GM12874 (cell line): Measurements from ENCODE around the gene CFAP45.

Experiments
- TF ChIP-seq, protein P1 (sequence below): IDR thresholded peaks from 2 replicates; pipeline ENCODE4 v1.5.1; 2011; ENCODE audit warnings: low read depth, mild to moderate bottlenecking, control low read depth, low read length, moderate library complexity; ENCODE audit not compliant: insufficient read depth

The CFAP45 gene

DNA sequence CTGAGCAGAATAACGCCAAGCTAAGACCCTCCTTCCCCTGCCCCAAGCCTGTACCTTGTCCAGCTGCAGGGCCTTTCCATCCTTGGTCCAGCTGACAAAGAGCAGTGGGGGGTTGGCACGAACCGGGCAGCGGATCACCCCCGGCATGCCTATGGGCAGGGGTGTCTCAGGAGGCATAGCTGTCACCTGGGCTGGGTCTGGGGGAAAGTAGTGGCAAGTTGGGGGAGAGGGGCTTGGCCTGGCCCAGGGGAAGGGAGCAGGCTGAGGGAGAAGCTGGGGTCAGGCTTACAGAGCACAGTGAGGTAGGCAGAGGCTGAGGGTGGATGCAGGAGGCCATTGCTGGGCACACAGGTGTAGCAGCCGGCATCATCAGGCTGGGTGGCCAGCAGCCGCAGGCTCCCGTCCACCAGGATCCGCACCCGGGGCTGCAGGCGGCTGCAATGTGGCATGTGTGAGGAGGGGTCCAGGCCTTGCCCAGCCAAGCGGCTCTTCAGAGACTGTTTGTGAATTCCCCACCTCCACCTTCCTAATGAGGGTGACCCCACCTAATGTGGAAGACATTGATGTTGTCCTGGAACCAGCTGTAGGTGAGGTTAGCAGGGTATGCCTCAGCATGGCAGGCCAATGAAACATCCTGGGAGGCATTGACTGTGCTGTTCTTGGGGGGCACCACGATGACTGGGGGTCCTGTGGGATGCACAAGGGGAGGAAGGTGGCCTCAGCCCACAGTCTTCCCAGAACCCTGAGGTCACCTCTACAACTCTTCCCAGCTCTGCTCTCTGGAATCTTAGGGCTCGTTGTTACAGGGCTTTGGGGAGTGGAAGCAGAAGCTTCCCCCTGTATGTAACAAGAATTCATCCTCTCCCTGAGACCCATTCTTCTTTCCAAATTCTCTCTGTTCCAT, 34.4 kb upstream of the CFAP45 start:
- TF ChIP-seq, protein P1, sequence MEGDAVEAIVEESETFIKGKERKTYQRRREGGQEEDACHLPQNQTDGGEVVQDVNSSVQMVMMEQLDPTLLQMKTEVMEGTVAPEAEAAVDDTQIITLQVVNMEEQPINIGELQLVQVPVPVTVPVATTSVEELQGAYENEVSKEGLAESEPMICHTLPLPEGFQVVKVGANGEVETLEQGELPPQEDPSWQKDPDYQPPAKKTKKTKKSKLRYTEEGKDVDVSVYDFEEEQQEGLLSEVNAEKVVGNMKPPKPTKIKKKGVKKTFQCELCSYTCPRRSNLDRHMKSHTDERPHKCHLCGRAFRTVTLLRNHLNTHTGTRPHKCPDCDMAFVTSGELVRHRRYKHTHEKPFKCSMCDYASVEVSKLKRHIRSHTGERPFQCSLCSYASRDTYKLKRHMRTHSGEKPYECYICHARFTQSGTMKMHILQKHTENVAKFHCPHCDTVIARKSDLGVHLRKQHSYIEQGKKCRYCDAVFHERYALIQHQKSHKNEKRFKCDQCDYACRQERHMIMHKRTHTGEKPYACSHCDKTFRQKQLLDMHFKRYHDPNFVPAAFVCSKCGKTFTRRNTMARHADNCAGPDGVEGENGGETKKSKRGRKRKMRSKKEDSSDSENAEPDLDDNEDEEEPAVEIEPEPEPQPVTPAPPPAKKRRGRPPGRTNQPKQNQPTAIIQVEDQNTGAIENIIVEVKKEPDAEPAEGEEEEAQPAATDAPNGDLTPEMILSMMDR = no peak

DNA sequence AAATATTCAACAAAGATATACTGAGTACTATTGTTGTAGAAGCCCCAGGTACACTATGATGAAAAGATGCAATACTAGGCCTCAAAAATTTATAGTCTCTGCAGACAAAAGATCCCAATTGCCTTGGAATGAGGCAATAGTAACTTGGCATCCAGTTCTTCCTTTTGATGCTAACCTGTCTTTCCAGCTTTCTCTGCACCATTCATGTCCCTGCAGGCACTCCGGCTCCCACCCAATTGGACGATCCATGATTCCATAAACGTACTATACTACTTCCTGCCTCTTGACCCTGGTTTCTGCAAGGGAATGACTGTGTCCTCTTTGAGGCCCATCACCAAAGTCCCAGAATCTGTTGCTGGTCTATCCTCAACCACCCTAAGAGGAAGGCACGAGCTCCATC, 33.4 kb upstream of the CFAP45 start:
- TF ChIP-seq, protein P1 = no peak

DNA sequence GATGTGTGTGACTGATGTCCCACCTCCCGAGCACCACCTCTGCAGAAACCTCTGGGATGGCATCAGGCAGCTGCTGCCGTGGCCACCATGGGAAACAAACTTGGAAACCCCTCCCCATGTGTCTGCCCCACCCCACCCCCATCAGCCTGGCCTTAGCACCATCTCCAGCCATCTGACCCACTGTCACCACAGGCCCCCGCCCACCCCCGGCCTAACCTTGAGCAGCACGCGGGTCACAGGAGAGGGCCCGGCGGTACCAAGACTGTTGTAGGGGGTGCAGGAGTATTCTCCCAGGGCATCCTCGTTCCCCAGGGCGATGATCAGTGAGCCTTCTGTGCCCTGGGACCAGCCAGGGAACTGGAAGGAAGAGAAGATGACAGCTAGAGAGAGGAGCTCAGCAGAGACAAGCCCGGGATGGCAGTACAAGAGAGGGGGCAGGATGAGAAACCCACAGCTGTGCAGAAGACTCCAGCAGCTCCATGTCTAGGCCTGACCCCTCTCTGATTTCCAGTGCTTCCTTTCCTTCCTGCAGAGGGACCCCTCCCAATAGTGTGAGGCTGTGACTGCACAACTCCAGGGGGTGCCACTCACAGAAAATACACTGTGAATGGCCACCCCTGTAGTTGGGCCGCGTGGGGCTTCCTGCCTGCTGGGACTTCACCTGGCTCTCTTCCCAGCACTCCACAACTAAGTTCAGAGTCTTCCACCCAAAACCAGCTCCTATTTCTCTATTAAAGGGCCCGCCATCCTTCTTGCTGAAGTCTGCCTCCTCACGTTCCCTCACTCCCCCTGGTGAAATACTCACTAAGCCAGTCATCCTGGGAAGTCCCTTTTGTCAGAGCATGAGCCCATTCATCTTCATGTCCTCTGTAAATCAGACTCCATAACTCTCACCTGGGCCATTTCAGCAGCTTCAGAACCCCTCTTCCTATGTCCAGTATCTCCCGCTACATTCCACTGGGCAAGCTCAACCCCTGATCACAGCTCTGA, 32.6 kb upstream of the CFAP45 start:
- TF ChIP-seq, protein P1 = no peak

DNA sequence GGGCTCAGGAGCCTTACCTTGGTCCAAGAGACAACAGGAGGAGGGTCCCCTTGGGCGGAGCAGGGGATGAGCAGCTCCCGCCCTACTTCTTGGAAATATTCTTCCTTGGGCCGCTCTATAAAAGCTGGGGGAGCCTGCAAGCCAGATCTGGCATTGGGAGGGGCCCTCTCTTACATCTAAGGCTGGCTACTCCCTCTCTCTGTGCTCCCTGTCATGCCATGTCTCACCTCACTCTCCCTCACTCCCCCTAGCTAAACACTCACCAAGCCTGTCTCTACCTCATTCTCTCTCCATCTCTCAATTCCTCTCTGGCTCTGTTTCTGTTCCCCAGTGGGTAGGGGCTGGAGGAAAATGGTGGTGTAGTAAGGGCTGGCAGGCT, 31.8 kb upstream of the CFAP45 start:
- TF ChIP-seq, protein P1 = no peak

DNA sequence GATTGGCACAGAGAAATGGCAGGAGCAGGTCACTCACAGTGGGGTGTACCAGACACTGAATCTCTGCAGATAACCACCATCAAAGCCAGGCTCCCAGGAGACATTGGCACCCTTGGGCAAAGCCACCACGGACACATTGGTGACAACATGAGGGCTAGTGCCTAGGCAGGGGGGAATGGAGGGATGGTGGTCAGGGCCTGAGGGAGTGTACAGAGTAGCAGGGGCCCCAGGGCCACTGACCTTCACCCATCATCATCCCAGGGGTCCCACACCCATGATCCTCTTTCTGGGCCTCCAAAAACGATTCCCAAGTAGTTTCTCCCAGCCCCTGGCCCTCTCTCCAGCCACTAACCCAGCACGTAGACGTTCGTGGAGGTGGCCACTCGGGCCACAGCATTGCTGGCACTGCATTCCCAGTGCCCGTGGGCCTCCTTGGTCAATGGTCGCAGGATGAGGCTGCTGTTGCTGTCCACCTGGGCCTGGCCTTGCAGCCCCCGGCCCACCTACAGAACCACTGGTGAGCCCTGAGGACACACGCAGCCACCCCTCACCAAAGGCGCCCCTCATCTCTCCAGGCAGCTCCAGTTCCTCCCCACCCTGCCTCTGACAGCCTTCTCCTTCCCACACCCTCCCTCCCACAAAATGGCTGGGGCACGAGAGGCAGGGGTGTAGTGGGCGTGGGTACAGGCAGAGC, 31.3 kb upstream of the CFAP45 start:
- TF ChIP-seq, protein P1 = no peak

DNA sequence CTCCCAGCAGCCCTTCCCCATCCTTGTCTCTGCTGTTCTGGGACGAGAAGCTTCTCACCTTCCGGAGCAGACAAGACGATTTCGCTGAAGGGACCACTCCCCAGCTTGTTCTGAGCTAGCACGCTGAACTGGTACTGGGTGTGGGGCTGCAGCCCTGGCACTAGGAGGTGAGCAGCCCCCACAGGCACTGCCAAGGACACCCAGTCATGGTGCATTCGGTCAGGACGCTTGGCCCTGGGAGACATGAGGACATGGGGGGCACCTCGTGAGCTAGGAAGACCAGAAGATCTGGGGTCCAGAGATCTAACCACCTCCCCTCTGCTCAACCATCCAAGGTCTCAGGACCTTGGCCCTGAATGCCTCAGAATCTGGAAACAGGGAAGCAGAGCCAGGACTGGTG, 30.7 kb upstream of the CFAP45 start:
- TF ChIP-seq, protein P1 = no peak
